Measurements from ENCODE around the gene MASTL.

DNA sequence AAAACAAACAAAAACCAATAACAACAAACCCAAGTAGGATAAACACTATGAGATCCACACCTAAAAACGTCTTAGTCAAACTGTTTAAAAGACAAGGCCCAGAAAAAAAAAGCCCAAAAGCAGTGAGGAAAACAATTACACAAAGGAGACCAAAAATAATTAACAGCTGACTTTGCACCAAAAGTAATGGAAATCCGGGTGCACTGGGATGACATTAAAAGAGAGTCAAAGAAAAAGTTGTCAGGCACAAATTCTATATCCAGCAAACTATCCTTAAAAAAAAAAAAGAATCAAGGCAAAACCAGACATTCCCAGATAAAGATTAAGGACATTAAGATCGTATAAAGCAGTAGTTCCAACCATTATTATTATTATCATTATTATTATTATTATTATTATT, 47.0 kb upstream of the MASTL start:
- TF ChIP-seq, protein P1, sequence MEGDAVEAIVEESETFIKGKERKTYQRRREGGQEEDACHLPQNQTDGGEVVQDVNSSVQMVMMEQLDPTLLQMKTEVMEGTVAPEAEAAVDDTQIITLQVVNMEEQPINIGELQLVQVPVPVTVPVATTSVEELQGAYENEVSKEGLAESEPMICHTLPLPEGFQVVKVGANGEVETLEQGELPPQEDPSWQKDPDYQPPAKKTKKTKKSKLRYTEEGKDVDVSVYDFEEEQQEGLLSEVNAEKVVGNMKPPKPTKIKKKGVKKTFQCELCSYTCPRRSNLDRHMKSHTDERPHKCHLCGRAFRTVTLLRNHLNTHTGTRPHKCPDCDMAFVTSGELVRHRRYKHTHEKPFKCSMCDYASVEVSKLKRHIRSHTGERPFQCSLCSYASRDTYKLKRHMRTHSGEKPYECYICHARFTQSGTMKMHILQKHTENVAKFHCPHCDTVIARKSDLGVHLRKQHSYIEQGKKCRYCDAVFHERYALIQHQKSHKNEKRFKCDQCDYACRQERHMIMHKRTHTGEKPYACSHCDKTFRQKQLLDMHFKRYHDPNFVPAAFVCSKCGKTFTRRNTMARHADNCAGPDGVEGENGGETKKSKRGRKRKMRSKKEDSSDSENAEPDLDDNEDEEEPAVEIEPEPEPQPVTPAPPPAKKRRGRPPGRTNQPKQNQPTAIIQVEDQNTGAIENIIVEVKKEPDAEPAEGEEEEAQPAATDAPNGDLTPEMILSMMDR (IDR thresholded peaks at IDR 0.05 in 2 of 3, conservative IDR thresholded peaks at IDR 0.05 in 1 of 3; ENCODE audit: borderline replicate concordance in 1 of 3, insufficient read depth in 1 of 3, low read depth in 2 of 3, low read length in 2 of 3) = no peak
- TF ChIP-seq, protein P2, sequence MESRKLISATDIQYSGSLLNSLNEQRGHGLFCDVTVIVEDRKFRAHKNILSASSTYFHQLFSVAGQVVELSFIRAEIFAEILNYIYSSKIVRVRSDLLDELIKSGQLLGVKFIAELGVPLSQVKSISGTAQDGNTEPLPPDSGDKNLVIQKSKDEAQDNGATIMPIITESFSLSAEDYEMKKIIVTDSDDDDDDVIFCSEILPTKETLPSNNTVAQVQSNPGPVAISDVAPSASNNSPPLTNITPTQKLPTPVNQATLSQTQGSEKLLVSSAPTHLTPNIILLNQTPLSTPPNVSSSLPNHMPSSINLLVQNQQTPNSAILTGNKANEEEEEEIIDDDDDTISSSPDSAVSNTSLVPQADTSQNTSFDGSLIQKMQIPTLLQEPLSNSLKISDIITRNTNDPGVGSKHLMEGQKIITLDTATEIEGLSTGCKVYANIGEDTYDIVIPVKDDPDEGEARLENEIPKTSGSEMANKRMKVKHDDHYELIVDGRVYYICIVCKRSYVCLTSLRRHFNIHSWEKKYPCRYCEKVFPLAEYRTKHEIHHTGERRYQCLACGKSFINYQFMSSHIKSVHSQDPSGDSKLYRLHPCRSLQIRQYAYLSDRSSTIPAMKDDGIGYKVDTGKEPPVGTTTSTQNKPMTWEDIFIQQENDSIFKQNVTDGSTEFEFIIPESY (IDR thresholded peaks at IDR 0.05; ENCODE audit: extremely low read depth, insufficient replicate concordance, low read length) = no peak
- TF ChIP-seq EZH2phosphoT487 (IDR thresholded peaks at IDR 0.05; ENCODE audit: borderline replicate concordance) (no peak), EGR1 (IDR thresholded peaks at IDR 0.05; ENCODE audit: low read depth) (no peak), TCF7L2 (IDR thresholded peaks at IDR 0.05; ENCODE audit: borderline replicate concordance, extremely low read depth, insufficient read depth, insufficient read length) (no peak), EZH2 (IDR thresholded peaks at IDR 0.05) (no peak), SIN3A (IDR thresholded peaks at IDR 0.05; ENCODE audit: low read depth) (no peak), POLR2AphosphoS5 (IDR thresholded peaks at IDR 0.05; ENCODE audit: low read depth, low read length) (no peak), ZNF274 (IDR thresholded peaks at IDR 0.05; ENCODE audit: low read depth, low read length) (no peak), POLR2A (IDR thresholded peaks at IDR 0.05; ENCODE audit: borderline replicate concordance, extremely low read depth, insufficient read depth, insufficient read length) (no peak)
- TF ChIP-seq, protein P3, sequence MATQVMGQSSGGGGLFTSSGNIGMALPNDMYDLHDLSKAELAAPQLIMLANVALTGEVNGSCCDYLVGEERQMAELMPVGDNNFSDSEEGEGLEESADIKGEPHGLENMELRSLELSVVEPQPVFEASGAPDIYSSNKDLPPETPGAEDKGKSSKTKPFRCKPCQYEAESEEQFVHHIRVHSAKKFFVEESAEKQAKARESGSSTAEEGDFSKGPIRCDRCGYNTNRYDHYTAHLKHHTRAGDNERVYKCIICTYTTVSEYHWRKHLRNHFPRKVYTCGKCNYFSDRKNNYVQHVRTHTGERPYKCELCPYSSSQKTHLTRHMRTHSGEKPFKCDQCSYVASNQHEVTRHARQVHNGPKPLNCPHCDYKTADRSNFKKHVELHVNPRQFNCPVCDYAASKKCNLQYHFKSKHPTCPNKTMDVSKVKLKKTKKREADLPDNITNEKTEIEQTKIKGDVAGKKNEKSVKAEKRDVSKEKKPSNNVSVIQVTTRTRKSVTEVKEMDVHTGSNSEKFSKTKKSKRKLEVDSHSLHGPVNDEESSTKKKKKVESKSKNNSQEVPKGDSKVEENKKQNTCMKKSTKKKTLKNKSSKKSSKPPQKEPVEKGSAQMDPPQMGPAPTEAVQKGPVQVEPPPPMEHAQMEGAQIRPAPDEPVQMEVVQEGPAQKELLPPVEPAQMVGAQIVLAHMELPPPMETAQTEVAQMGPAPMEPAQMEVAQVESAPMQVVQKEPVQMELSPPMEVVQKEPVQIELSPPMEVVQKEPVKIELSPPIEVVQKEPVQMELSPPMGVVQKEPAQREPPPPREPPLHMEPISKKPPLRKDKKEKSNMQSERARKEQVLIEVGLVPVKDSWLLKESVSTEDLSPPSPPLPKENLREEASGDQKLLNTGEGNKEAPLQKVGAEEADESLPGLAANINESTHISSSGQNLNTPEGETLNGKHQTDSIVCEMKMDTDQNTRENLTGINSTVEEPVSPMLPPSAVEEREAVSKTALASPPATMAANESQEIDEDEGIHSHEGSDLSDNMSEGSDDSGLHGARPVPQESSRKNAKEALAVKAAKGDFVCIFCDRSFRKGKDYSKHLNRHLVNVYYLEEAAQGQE (IDR thresholded peaks at IDR 0.05; ENCODE audit: low read depth) = no peak
- TF ChIP-seq, protein P4, sequence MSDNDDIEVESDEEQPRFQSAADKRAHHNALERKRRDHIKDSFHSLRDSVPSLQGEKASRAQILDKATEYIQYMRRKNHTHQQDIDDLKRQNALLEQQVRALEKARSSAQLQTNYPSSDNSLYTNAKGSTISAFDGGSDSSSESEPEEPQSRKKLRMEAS (IDR thresholded peaks at IDR 0.05) = no peak

All from HCT116 (cell line).